NCI-H226 (cell line): ENCODE measurements around the gene NBR1.
"Not testable (repeated sequence)": the region's sequence is repeated elsewhere in the genome, so short reads cannot be mapped to it uniquely, and the experiment has no call there.

Source experiments
- DNase-seq: peaks from one replicate; pipeline ENCODE4 v3.0.0-alpha.2; 2015

Gene NBR1

GRCh38 chr17:43216369-43216761, 45.4 kb downstream of the NBR1 start:
- DNase-seq = no peak

DNA sequence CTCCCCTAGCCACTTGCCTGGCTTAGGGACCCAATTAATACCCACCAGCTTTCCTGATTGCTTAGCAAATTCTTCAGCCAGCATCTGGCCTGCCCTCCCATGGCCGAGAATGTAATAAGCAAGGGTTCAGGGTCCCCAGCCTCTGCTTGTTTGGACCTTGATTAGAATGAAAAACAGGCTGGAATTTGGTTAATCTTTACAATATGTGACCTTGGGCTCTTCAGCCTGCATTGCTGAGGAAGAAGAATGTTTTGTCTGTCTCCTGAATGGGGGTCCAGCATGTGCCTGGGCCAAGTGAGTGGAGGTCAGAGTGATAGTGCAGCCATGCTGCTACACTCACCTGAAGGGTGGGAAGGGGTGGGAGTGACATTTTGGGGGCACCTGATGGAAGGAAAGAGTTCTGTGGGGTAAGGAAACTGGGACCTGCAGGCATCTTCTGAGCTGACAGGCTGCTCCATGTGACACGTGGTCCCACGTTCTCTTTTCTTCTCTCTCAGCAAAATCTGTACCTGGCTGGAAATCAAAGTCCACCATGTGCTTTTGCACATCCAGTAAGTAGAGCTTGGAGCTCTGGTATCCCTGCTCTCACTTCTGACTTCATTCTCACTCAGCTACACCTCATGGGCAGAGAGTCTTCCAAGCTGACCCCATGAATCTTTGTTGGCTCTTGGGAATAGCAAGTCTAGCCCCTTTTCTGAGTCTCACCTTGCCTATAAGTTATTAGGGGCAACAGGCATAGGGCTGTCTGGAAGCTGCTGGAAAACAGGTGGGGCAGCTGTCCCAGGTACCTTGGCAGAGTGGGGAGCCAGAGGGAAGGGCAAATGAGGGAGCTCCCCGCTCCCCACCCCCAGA, 46.0 kb downstream of the NBR1 start:
- no peak for DNase-seq

DNA sequence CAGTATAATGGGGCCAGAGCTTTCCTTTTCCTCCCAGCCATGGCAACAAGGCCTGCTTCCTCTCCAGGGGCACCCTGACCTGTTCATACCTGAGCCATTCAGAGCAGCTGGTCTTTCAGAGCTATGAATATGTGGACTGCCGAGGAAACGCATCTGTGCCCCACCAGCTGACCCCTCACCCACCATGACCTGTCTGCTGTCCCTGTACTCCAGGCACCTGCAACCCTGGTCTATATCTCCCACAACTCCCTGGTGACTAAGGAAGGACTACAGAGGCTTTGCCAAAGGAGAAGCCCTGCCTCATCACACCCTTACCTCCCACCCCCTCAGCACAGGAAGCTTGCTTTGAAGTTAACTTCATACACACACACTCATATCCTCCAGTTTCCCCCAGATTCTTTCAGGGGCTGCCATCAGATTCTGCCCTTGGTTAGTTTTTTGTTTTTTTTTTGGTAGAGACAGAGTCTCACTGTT, 46.6 kb downstream of the NBR1 start:
- no peak for DNase-seq

- no peak for DNase-seq
Measured at GRCh38 chr17:43219001-43219400, 48.0 kb downstream of the NBR1 start.

- no peak for DNase-seq
Measured at GRCh38 chr17:43219746-43220380, 48.8 kb downstream of the NBR1 start.

DNA sequence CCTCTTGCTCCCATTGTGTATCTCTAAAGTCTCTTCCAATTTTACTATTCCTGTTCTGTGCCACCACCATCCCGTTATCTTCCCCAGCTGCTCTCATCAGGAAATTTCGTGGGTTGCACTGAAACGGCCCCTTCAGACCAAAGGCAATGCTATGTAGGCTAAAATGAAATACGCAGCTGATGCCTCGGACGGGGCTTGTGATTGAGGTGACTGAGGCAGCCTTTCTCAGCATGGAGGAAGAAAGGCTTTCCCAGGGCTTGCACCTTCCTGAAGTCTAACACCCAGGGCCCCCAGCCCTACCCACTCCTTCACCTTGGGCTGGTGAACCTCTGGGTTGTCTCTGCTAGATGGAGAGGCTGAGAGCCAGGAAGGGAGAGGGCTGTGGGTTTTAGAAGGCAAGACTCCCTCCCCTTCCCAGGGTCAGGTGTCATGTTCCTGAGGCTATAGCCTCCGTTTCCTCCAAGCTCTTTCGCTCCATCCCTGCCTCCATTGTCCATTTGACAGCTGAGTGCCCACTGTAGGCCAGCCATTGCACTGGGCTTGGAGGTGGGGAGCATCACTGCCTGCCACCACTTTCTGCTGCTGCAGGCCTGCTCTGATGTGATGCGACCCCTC, 49.6 kb downstream of the NBR1 start:
- no peak for DNase-seq

DNA sequence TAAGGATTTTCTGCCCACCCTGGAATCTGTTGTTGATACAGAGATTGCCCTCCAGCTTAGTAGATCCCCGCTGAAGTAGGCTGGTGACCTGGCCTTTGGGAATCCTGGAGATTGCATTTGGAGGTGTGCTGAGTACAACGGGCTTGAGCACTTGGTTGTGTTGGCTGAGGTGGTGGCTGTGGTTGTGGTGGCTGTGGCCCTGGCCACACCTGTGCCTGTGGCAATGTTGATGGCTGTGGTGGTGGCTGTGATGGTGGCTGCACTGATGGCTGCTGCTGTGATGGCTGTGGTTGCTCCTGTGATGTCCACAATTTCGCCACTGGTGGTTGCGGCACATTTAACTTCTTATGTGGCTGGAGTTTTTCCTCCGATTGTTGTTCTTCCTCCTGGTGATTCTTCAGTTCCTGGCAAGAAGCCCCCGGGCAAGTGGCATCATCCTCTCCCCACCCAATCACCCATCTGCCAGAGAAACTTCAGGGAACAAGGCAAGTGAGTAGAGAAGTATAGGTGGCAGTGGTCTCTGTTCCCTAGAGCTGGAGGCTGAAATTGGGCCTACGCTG, 53.2 kb downstream of the NBR1 start:
- no peak for DNase-seq

DNA sequence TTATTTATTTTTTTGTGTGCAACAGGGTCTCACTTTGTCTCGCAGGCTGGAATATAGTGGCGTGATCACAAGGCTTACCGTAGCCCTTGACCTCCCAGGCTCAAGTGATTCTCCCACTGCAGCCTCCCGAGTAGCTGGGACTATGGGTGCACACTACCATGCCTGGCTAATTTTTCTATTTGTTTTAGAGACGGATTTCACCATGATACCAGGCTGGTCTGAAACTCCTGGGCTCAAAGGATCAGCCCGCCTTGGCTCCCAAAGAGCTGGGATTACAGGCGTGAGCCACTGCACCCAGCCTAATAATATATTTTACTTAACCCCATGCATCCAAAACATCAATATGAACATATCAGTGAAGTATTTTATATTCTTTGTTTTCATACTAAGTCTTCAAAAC, 55.4 kb downstream of the NBR1 start:
- no peak for DNase-seq

DNA sequence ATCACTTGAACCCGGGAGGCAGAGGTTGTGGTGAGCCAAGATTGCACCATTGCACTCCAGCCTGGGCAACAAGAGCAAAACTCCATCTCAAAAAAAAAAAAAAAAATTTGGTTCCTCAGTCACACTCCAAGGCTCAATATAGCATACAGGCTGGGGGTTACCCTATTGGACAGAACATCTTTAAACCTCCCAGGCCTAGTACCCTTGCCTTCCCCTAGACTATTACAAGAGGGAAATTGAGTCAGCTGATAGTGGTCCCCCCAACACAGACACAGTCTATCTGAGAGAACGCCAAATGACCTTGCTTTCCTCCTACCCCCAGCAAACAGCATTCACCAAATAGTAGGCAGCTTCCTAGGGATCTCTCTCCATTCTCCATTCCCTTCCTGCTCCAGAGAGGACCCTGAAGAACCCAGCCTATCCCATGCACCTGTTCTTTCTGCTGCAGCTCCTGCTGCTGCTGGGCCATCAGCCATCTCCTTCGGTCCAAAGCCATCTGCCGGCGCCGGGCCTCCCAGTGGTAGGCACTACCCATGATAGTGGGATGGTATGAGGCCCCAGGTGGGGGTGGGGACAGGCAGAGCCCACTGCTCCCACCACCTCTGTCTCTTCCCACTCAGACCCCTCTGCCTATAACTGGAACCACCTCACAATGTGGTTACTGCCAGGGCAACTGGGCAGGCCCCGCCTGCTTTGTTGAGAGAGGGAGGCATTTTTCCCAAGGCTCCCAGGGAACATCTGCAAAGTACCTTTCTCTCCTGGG, 57.2 kb downstream of the NBR1 start, which contains the start of gene CCDC200:
Gene CCDC200 (minus strand): TSS at position 604 of the 763 bp plus-strand sequence. CDS start 69 bp downstream, at position 535.
- DNase-seq = not testable (repeated sequence)

DNA sequence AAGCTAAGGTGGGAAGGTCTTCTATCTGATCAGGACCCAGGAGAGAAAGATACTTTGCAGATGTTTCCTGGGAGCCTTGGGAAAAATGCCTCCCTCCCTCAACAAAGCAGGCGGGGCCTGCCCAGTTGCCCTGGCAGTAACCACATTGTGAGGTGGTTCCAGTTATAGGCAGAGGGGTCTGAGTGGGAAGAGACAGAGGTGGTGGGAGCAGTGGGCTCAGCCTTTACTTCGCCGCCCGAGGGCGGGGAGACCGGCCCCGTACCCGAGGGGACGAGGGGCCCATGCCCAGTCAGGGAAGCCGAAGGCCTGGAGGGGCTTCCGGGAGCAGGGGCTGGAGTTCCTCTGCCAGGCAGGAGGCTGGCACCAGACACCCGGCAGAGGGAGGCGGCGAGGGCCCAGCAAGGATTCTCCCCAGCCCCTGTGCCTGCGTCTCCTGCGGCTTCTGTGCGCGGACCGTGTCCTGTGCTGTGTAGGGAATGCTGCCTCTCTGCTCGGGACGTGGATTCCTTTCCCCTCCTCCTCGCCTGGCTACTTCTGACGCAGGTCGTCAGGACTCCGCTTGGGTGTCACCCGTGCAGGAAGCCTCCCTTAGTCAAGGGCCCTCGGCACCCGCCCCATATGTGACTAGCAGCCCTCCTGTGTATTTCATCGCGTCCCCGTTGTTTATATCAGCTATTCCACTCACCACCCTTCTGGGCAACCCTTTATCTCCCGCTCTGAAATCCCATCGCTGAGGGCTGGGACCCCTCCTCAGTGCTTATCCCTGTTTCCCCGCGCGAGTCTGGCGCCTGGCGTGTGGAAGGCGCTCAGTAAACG, 60.4 kb downstream of the NBR1 start:
- DNase-seq = not testable (repeated sequence)

GRCh38 chr17:43232021-43232699, 61.1 kb downstream of the NBR1 start:
- not testable (repeated sequence) for DNase-seq

GRCh38 chr17:43233263-43233662, 62.2 kb downstream of the NBR1 start:
- DNase-seq = not testable (repeated sequence)

GRCh38 chr17:43233877-43234276, 62.9 kb downstream of the NBR1 start, which contains the start of gene RNU2-1:
TSS of gene RNU2-1 (minus strand) at chr17:43233977.
- DNase-seq = not testable (repeated sequence)

- not testable (repeated sequence) for DNase-seq
Measured at GRCh38 chr17:43239597-43239996, 68.6 kb downstream of the NBR1 start.

DNA sequence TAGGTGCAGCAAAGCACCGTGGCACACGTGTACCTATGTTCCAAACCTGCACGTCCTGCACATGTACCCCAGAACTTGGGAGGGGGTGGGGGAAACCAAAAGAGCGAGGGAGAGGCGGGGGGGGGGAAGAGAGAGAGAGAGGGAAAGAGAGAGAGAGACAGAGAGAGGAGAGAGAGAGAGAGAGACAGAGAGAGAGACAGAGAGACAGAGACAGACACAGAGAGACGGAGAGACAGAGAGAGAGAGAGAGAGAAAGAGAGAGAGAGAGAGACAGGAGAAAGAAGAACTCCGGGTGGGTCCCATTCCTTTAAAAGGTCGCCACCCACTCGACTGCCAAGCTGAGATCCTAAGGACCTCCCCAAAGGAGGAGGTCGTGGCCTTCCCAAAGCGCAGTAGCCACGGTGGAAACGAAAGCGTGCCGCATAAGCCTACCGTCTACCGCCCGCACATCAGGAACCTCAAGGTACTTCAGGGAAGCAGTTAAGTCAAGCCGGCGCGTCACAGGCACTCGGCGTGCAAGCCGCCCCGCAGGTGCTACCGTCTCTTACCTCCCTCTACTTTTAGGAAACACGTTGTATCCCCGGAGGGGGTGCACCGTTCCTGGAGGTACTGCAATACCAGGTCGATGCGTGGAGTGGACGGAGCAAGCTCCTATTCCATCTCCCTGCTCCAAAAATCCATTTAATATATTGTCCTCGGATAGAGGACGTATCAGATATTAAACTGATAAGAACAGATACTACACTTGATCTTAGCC, 69.8 kb downstream of the NBR1 start:
- DNase-seq = not testable (repeated sequence)

DNA sequence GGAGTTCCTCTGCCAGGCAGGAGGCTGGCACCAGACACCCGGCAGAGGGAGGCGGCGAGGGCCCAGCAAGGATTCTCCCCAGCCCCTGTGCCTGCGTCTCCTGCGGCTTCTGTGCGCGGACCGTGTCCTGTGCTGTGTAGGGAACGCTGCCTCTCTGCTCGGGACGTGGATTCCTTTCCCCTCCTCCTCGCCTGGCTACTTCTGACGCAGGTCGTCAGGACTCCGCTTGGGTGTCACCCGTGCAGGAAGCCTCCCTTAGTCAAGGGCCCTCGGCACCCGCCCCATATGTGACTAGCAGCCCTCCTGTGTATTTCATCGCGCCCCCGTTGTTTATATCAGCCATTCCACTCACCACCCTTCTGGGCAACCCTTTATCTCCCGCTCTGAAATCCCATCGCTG, 75.4 kb downstream of the NBR1 start:
- DNase-seq = not testable (repeated sequence)
